ENCODE measurements around the gene GRPEL1.

GRCh38 chr4:7021930-7022664, 45.8 kb downstream of the GRPEL1 start:
- TF ChIP-seq ZNF274 (IDR thresholded peaks at IDR 0.05; ENCODE audit: low read depth, low read length) (no peak), YY1 (IDR thresholded peaks at IDR 0.05; ENCODE audit: insufficient read depth, insufficient read length) (no peak)
